Middle frontal gyrus (tissue), 1 donor: ENCODE data around the gene PCYT1A.
"Not testable (repeated sequence)": the region's sequence is repeated elsewhere in the genome, so short reads cannot be mapped to it uniquely, and the experiment has no call there.

Experiments used
- DNase-seq: peaks from one replicate; pipeline ENCODE4 v3.0.0-alpha.2; 2015; ENCODE audit warnings: low spot score; ENCODE audit errors: extremely low spot score

PCYT1A gene

GRCh38 chr3:196288141-196288460 is 575 bp upstream of the PCYT1A start:
- no peak for DNase-seq

DNA sequence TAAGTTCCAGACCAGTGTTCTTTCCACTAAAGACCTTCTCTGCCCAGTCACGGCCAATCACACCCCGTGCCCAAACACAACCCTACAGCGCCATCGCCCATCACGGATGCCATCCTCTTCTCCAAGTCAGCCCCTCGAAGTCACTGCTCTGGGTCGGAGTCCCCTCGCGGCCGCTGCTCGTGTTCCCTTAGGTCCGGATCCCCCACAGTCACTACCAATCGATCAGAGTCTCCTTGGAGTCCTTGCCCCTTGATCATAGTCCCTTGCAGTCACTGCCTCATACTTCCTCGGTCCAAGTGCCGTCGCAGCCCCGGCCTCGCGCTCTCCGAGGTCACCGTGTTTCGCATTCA is 461 bp downstream of the PCYT1A start:
- no peak for DNase-seq

DNA sequence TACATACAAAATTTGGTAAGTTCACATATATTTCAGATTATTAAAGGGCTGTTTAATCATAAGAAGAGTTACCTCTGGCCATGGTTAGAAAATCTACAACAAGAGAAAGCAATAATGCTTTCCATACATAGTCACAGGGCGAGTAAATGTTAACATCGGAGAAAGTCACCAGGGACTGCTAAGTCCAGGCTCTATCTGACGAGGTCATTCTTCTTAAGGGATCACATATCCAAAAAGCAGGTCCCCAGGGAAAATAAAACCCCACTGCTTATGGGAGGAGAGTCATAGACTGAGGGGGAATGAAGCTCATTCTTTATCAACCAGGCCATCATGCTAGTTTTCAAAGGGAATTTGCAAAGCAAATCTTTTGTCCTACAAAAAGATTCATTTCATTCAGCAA is 3.1 kb downstream of the PCYT1A start:
- no peak for DNase-seq

DNA sequence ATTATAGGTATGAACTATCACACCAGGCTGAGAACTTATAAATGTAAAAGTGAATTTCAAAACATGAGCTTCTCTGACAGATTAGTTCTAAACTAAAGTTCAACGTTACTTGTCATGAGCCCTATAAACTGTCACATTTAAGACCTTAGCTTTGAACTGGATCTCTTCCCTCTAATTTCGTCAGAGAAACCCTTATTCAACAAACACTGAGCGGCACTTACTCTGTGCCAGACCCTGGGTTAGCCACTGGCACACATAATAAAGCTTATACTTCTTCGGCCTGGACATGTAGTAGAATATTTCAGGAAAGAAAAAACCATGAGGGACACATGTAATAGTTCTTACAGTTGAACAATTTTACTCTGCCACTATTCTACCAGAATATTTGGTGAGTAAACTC is 5.6 kb downstream of the PCYT1A start:
- no peak for DNase-seq

DNA sequence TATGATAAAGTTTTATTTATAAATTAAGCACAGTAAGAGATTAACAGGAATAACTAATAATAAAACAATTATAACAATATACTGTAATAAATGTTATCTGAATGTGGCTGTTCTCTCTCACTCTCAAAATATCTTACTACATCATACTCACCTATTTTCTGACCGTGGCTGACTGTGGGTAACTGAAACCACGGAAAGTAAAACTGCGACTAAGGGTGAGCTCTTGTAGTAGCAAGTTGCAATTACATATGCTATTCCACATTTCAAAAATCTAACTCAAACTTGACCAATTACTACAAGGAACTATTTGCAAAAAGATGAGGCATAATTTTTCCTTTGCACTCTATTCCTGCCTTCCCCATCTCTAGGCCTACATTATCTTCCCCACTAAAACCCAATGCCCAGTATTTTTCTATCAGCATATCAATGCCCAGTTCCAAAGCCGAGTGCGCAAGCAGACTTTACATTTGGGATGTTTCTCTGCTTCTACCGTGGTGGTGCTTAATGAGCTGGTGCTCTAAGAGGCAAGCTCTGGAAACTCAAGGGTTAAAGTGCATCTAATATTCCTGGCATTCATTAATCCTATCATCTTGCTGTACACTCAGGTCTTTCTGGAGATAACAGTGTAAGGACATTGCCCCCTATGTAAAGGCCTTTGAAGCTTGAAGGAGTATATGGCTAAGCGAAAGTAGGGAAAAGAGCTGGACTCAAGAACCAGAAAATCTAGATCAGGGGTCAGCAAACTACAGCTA is 6.7 kb downstream of the PCYT1A start:
- DNase-seq, result no peak

DNA sequence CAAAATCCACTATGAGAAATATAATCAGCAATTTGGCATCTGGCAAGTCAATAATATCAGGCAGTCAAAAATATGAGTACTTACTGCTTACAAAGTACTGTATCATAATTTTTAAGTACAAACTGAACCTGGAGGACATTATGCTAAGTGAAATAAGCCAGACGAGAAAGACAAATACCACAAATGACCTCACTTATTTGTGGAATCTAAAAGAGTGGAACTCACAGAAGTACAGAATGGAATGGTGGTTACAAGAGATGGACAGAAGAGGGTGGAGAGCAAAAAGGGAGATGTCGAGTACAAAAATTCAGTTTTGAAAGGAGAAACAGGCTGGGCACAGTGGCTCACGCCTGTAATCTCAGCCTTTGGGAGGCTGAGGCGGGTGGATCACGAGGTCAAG is 12.4 kb downstream of the PCYT1A start:
- DNase-seq, result no peak

- DNase-seq, result no peak
Measured at GRCh38 chr3:196274585-196274984, 12.9 kb downstream of the PCYT1A start.

DNA sequence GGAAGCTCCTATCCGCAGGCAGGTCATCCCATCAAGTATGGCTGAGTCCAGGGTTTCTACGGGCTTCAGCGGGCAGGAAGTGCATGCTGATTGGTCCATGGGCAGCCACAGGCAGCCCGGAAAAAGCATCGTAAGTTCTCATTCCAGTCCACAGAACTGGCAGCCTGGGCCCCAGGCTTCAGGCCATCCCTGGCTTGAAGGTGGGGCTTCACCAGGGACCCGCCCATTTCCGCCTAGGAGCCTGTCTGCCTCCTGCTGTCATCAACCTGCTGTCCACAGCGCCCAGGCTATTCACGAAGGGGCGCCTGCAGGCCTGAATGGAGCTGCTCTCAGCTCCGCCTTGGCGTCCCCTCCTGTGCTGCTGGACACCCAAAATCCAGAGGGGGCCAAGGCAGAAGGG is 13.9 kb downstream of the PCYT1A start:
- DNase-seq, result no peak

GRCh38 chr3:196272826-196273225 is 14.7 kb downstream of the PCYT1A start:
- DNase-seq, result no peak

GRCh38 chr3:196270499-196270898 is 17.0 kb downstream of the PCYT1A start:
- no peak for DNase-seq

DNA sequence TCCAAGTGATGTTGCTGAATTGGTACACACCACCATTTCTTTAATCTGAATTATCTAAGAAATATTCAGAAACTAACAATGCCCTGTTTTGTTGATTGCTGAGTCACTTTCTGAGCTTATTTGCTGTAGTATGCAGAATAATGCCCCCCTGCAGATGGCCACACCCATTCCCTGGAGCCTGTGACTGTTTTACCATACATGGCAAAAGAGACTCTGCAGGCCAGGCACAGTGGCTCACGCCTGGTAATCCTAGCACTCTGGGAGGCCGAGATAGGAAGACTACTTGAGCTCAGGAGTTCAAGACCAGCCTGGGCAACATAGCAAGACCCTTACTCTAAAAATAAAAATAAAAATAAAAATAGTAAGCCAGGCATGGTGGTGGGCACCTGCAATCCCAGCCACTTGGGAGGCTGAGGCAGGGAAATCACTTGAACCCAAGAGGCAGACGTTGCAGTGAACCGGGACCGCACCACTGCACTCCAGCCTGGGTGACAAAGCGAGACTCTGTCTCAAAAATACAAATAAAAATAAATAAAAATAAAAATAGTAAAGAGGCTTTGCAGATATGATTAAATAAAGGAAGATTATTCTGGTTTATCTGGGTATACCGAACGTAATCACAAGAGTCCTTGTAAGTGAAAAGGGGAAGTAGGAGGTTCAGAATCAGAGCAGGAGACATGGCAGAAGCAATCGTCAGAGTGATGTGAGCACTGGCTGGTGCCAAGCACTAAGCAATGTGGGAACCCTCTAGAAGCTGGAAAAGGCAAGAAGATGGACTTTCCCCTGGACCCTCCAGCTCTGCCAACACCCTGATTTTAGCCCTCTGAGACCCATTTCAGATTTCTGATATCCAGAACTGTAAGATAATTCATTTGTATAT is 19.0 kb downstream of the PCYT1A start:
- DNase-seq, result no peak

- no peak for DNase-seq
Measured at GRCh38 chr3:196263819-196264218, 23.7 kb downstream of the PCYT1A start.

DNA sequence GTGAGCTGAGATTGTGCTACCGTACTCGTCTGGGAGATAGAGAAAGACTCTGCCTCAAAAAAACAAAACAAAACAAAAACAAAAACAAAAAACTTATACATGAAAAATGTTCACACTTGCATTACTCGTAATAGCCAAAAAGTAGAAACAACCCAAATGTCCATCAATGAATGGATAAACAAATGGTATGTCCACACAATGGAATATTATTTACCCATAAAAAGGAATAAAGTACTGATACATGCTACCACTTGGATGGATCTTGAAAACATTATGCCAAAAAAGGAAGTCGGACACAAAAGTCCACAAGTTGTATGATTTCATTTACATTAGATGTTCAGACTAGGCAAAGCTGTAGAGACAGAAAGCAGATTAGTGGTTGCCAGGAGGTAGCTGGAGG is 26.7 kb downstream of the PCYT1A start:
- no peak for DNase-seq

GRCh38 chr3:196255776-196256175 is 31.8 kb downstream of the PCYT1A start:
- DNase-seq, result no peak

DNA sequence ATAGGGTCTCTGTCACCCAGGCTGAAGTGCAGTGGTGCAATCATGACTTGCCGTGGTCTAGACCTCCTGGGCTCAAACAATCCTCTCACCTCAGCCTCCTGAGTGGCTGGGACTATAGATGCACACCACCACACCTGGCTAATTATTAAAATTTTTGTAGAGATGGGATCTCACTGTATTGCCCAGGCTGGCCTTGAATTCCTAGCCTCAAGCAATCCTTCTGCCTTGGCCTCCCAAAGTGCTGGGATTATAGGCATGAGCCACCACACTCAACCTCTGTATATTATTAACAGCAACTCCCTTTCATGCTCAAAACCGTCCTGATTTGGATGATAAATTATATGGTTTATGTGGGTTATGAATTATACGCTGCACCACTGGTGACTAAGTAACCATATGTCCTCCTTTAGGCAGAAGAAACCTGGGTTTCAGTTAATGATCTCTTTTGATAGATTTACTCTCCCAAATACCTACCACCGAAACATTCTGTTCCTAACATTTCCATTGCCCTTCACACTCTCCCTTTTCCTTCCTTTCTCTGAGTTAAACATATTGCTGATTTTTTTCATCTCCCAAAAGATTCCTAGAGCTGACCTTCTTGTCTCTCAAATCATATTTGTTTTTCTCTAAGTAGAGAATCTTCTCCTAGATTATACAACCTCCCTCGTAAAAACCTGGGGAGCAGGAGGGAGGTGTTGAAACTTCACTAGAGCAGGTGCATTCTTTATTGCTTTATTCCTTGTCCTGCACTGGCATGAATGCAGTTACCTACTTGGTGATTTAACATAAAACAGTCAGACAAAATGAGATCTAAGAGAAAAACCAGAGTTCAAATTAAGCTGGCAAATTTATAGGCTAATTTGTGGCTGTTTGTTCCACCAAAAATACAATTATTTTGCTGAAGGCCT is 32.9 kb downstream of the PCYT1A start:
- no peak for DNase-seq

DNA sequence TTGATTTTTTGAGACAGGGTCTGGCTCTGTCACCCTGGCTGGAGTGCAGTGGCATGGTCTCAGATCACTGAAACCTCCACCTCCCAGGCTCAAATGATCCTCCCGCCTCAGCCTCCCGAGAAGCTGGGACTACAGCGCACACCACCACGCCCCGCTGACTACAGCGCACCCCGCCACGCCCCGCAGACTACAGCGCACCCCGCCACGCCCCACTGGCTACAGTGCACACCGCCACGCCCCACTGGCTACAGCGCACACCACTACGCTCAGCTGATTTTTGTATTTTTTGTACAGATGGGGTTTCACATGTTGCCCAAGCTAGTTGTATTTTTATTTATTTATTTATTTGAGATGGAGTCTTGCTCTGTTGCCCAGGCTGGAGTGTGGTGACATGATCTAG is 35.6 kb downstream of the PCYT1A start:
- no peak for DNase-seq

GRCh38 chr3:196246612-196247308 is 40.8 kb downstream of the PCYT1A start:
- DNase-seq, result no peak

DNA sequence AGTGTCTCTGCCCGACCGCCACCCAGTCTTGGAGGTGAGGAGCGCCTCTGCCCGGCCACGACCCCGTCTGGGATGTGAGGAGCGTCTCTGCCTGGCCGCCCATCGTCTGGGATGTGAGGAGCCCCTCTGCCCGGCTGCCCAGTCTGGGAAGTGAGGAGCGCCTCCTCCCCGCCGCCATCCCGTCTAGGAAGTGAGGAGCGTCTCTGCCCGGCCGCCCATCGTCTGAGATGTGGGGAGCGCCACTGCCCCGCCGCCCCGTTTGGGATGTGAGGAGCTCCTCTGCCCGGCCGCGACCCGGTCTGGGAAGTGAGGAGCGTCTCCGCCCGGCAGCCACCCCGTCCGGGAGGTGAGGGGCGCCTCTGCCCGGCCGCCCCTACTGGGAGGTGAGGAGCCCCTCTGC is 43.4 kb downstream of the PCYT1A start:
- DNase-seq, result not testable (repeated sequence)

DNA sequence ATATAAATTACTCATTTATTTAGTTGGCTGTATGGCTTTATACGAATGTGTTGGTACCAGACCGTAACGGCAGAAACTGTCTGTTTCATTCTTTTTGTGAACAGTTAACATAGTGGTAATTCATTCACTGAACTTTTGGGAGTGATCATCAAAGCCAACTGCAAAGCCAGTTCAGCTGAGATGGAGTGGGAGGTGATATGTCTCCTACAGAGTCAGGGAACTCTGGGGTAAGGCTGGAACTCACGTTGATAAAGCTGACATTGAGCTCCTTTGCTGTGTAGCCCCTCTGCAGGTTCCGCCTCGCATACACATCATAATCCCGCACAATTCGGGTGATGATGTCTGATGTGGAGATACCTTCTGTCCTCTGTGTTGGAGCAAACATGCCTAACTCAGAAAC is 45.8 kb downstream of the PCYT1A start:
- no peak for DNase-seq

- DNase-seq, result no peak
Measured at GRCh38 chr3:196240424-196240823, 47.1 kb downstream of the PCYT1A start.
